GM12891 (cell line): ENCODE data around the gene RPL21.

ENCODE experiments used
- POLR2A ChIP-seq: IDR thresholded peaks from 2 replicates; pipeline ENCODE4 v1.6.1; 2011; ENCODE audit warnings: low read depth, low read length, control low read depth
- POLR2AphosphoS5 ChIP-seq: IDR thresholded peaks from 2 replicates; pipeline ENCODE4 v1.6.1; 2011; ENCODE audit warnings: low read depth, low read length, control low read depth
- TAF1 ChIP-seq: IDR thresholded peaks from 2 replicates; pipeline ENCODE4 v1.6.1; 2011; ENCODE audit warnings: low read depth, low read length, control low read depth

GRCh38 chr13:27229642-27230041 lies 21.7 kb upstream of the RPL21 start:
- TF ChIP-seq POLR2A (no peak), POLR2AphosphoS5 (no peak), TAF1 (no peak)
